HCT116 (cell line): ENCODE measurements around the gene RAB5IF.

Source experiments
- EZH2 ChIP-seq: fragments of 200-600 bp; sonication (generic); IDR thresholded peaks from 2 replicates; pipeline ENCODE4 v1.6.1; 2017; ENCODE audit warnings: antibody characterized with exemption, mixed run types
- POLR2A ChIP-seq: IDR thresholded peaks from 2 replicates; pipeline ENCODE4 v1.7.0; 2011; ENCODE audit warnings: borderline replicate concordance; ENCODE audit not compliant: insufficient read depth, insufficient read length; ENCODE audit errors: extremely low read depth
- POLR2AphosphoS5 ChIP-seq: IDR thresholded peaks from 2 replicates; pipeline ENCODE4 v1.6.1; 2011; ENCODE audit warnings: mild to moderate bottlenecking, low read depth, low read length, moderate library complexity
- RAD21 ChIP-seq: IDR thresholded peaks from 2 replicates; pipeline ENCODE4 v1.6.1; 2012; ENCODE audit warnings: low read depth, mild to moderate bottlenecking
- TCF7L2 ChIP-seq: IDR thresholded peaks from 2 replicates; pipeline ENCODE4 v1.7.0; 2011; ENCODE audit warnings: borderline replicate concordance, inconsistent platforms; ENCODE audit not compliant: insufficient read depth, insufficient read length; ENCODE audit errors: extremely low read depth
- TF ChIP-seq, protein P1 (sequence below): IDR thresholded peaks from 2 replicates; pipeline ENCODE4 v1.6.1; 2012
- TF ChIP-seq, protein P2 (sequence below), 3 experiments: fragments of 200-600 bp in 1 of 3; sonication (generic) in 1 of 3; IDR thresholded peaks in 2 of 3; conservative IDR thresholded peaks in 1 of 3; 2 replicates each; pipeline ENCODE4 v1.5.1; 2012 to 2017; ENCODE audit warnings: low read depth in 2 of 3, low read length in 2 of 3, antibody characterized with exemption in 1 of 3, borderline replicate concordance in 1 of 3, control low read depth in 1 of 3, mild to moderate bottlenecking in 1 of 3, mixed read lengths in 1 of 3, mixed run types in 1 of 3, moderate library complexity in 1 of 3; ENCODE audit not compliant: insufficient read depth in 1 of 3
- TF ChIP-seq, protein P3 (sequence below): IDR thresholded peaks from 2 replicates; pipeline ENCODE4 v1.6.1; 2012; ENCODE audit warnings: low read depth

DNA sequence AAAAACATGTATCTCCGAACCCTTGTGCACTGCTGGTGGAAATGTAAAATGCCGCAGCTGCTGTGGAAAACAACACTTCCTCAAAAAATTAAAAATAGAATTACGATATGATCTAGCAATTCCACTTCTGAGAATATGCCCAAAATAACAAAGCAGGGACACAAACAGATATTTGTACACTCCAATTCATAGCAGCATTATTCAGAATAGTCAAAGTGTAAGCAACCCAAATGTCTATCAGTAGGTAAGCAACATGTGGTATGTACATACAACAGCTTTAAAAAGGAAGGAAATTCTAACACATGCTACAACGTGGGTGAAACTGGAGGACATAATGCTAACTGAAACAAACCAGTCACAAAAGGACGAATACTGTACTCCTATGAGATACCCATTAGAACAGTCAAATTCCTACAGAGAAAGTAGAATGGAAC lies 5.7 kb upstream of the RAB5IF start:
- TF ChIP-seq, protein P1, sequence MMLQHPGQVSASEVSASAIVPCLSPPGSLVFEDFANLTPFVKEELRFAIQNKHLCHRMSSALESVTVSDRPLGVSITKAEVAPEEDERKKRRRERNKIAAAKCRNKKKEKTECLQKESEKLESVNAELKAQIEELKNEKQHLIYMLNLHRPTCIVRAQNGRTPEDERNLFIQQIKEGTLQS: no peak
- TF ChIP-seq, protein P2, sequence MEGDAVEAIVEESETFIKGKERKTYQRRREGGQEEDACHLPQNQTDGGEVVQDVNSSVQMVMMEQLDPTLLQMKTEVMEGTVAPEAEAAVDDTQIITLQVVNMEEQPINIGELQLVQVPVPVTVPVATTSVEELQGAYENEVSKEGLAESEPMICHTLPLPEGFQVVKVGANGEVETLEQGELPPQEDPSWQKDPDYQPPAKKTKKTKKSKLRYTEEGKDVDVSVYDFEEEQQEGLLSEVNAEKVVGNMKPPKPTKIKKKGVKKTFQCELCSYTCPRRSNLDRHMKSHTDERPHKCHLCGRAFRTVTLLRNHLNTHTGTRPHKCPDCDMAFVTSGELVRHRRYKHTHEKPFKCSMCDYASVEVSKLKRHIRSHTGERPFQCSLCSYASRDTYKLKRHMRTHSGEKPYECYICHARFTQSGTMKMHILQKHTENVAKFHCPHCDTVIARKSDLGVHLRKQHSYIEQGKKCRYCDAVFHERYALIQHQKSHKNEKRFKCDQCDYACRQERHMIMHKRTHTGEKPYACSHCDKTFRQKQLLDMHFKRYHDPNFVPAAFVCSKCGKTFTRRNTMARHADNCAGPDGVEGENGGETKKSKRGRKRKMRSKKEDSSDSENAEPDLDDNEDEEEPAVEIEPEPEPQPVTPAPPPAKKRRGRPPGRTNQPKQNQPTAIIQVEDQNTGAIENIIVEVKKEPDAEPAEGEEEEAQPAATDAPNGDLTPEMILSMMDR (IDR thresholded peaks at IDR 0.05 in 2 of 3, conservative IDR thresholded peaks at IDR 0.05 in 1 of 3; ENCODE audit: borderline replicate concordance in 1 of 3, insufficient read depth in 1 of 3, low read depth in 2 of 3, low read length in 2 of 3): no peak
- TF ChIP-seq TCF7L2 (no peak), POLR2AphosphoS5 (no peak), RAD21 (no peak), POLR2A (no peak), EZH2 (no peak)
- TF ChIP-seq, protein P3, sequence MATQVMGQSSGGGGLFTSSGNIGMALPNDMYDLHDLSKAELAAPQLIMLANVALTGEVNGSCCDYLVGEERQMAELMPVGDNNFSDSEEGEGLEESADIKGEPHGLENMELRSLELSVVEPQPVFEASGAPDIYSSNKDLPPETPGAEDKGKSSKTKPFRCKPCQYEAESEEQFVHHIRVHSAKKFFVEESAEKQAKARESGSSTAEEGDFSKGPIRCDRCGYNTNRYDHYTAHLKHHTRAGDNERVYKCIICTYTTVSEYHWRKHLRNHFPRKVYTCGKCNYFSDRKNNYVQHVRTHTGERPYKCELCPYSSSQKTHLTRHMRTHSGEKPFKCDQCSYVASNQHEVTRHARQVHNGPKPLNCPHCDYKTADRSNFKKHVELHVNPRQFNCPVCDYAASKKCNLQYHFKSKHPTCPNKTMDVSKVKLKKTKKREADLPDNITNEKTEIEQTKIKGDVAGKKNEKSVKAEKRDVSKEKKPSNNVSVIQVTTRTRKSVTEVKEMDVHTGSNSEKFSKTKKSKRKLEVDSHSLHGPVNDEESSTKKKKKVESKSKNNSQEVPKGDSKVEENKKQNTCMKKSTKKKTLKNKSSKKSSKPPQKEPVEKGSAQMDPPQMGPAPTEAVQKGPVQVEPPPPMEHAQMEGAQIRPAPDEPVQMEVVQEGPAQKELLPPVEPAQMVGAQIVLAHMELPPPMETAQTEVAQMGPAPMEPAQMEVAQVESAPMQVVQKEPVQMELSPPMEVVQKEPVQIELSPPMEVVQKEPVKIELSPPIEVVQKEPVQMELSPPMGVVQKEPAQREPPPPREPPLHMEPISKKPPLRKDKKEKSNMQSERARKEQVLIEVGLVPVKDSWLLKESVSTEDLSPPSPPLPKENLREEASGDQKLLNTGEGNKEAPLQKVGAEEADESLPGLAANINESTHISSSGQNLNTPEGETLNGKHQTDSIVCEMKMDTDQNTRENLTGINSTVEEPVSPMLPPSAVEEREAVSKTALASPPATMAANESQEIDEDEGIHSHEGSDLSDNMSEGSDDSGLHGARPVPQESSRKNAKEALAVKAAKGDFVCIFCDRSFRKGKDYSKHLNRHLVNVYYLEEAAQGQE: no peak
